ENCODE measurements around the gene RRH.
A peak's percentile ranks its signal among the peaks of the same experiment; 100 is the strongest.

DNA sequence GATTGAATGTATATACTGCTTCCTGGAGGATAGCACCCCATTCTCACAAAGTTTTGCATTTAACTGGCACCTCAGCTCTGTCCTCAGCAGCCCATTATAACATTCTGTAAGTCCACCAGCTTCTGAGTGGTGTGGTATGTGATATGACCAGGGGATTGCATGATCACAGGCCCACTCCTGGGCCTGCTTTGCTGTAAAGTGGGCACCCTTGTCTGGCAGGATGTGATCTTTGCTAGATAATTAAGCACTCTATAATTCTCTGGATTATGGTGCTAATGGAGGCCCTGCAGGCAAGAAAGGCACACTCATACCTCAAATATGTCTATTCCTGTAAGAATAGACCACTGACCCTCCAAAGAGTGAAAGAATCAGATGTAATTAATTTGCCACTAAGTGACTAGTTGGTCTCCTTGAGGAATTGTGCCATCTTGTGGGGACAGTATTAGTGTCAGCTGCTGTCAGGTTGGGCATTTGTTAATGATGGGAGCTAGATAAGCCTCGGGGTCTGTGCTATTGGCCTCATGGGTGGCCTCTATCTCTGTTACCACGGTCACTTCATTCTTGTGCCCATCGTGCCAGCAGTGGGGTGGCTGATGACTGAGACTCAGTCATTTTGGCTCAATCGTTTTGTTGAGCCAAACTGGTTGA is 23.7 kb upstream of the RRH start:
- TF ChIP-seq, protein P1, sequence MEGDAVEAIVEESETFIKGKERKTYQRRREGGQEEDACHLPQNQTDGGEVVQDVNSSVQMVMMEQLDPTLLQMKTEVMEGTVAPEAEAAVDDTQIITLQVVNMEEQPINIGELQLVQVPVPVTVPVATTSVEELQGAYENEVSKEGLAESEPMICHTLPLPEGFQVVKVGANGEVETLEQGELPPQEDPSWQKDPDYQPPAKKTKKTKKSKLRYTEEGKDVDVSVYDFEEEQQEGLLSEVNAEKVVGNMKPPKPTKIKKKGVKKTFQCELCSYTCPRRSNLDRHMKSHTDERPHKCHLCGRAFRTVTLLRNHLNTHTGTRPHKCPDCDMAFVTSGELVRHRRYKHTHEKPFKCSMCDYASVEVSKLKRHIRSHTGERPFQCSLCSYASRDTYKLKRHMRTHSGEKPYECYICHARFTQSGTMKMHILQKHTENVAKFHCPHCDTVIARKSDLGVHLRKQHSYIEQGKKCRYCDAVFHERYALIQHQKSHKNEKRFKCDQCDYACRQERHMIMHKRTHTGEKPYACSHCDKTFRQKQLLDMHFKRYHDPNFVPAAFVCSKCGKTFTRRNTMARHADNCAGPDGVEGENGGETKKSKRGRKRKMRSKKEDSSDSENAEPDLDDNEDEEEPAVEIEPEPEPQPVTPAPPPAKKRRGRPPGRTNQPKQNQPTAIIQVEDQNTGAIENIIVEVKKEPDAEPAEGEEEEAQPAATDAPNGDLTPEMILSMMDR (IDR thresholded peaks at IDR 0.05): peak; percentile 53 to 67 (median 61)
- no peak for TF ChIP-seq POLR2A (IDR thresholded peaks at IDR 0.05)

Data from right lobe of liver (tissue), 4 donors.